Measurements from ENCODE around the gene MAN2B1.

DNA sequence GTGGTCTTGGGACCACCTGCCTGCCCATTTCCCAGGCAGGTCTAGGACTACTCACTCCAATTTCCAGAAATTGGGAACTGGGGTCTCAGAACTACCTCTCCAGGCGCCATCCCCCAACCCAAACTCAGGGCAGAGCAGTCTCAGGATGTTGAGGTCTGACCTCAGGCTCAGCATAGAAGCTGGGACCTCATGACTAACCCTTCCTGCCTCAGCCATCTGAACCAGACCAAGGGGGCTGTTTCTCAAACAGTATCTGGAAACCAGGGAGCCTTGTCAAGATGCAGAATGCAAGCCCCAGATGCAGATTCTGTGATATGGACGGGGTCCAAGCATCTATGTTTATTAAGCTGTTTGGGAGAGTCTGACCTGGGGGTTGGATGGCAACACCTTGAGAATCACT lies 28.6 kb upstream of the MAN2B1 start:
- TF ChIP-seq, protein P1, sequence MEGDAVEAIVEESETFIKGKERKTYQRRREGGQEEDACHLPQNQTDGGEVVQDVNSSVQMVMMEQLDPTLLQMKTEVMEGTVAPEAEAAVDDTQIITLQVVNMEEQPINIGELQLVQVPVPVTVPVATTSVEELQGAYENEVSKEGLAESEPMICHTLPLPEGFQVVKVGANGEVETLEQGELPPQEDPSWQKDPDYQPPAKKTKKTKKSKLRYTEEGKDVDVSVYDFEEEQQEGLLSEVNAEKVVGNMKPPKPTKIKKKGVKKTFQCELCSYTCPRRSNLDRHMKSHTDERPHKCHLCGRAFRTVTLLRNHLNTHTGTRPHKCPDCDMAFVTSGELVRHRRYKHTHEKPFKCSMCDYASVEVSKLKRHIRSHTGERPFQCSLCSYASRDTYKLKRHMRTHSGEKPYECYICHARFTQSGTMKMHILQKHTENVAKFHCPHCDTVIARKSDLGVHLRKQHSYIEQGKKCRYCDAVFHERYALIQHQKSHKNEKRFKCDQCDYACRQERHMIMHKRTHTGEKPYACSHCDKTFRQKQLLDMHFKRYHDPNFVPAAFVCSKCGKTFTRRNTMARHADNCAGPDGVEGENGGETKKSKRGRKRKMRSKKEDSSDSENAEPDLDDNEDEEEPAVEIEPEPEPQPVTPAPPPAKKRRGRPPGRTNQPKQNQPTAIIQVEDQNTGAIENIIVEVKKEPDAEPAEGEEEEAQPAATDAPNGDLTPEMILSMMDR (IDR thresholded peaks at IDR 0.05): no peak
- no peak for TF ChIP-seq ZFX (IDR thresholded peaks at IDR 0.05; ENCODE audit: borderline replicate concordance)
